ENCODE data around the gene ATP6V1B1.

- TF ChIP-seq CTCF (IDR thresholded peaks at IDR 0.05) (no peak), POLR2AphosphoS5 (IDR thresholded peaks at IDR 0.05) (no peak)
Observed at GRCh38 chr2:70887208-70887549, 48.5 kb upstream of the ATP6V1B1 start.

Data from sigmoid colon (tissue), 4 donors.